Measurements from ENCODE around the gene ADAMTS4. TPM values are rescaled to one million over a fixed set of nuclear protein-coding genes. Genes with fewer than 3 reads are reported as not detected.

ADAMTS4 gene
- total and polyA plus RNA-seq, 2 donors (not counting 3 experiments of a cell fraction or from before 2014, with no cell fraction given): 2.5 to 13.6 TPM

GRCh38 chr1:161242313-161242712, 43.5 kb upstream of the ADAMTS4 start:
- POLR2A ChIA-PET: no interaction called here
- Histone ChIP-seq H3K9me3 (replicated peaks; ENCODE audit: control insufficient read depth, insufficient read depth, low read length) (no peaks in the 10 kb centered on the region), H3K9me1 (replicated peaks; ENCODE audit: control insufficient read depth, extremely low read depth, insufficient read depth, low read length) (no peaks in the 10 kb centered on the region), H2AFZ (ENCODE audit: low read depth, low read length) (no peak overlapping the region), H3K27me3 (ENCODE audit: control insufficient read depth in 2 of 2, insufficient read depth in 2 of 2, low read length in 2 of 2) (peaks cover 1 to 3% of the 10 kb centered on the region in 2 experiments), H3K79me2 (ENCODE audit: control insufficient read depth, insufficient read depth, low read length) (no peaks in the 10 kb centered on the region), H3K4me2 (ENCODE audit: insufficient read depth, low read length) (no peak overlapping the region), H3K9ac (replicated peaks; ENCODE audit: extremely low read depth, insufficient read depth, low read length) (no peak overlapping the region), H3K4me1 (ENCODE audit: control insufficient read depth, extremely low read depth, insufficient read depth, low read length) (no peaks in the 10 kb centered on the region), H4K20me1 (replicated peaks; ENCODE audit: control insufficient read depth, extremely low read depth, insufficient read depth, low read length) (no peaks in the 10 kb centered on the region), H3K4me3 (replicated peaks in 1 of 3; ENCODE audit: insufficient read depth in 1 of 3, low read depth in 1 of 3, low read length in 3 of 3) (no peak overlapping the region), H3K27ac (ENCODE audit: insufficient read depth, low read depth, low read length) (no peak overlapping the region), H3K36me3 (ENCODE audit: control insufficient read depth in 2 of 2, extremely low read depth in 1 of 2, insufficient read depth in 2 of 2, low read length in 2 of 2) (no peaks in the 10 kb centered on the region)
- no peak for TF ChIP-seq MAX (IDR thresholded peaks at IDR 0.05; ENCODE audit: insufficient read depth, insufficient read length)
- TF ChIP-seq MYC (IDR thresholded peaks at IDR 0.05; ENCODE audit: low read depth, low read length): no peak
- TF ChIP-seq GATA2 (IDR thresholded peaks at IDR 0.05; ENCODE audit: insufficient read depth, insufficient read length, low read depth, low read length): no peak
- no peak for TF ChIP-seq JUN (IDR thresholded peaks at IDR 0.05; ENCODE audit: borderline replicate concordance, insufficient read depth, insufficient read length, low read depth)
- TF ChIP-seq FOS (IDR thresholded peaks at IDR 0.05; ENCODE audit: borderline replicate concordance, insufficient read depth, low read length): no peak
- no peak for TF ChIP-seq POLR2AphosphoS5 (IDR thresholded peaks at IDR 0.05; ENCODE audit: insufficient read depth, low read depth, low read length)
- TF ChIP-seq CTCF (IDR thresholded peaks at IDR 0.05; ENCODE audit: extremely low read depth in 1 of 2, insufficient read depth in 1 of 2, low read depth in 1 of 2, low read length in 2 of 2): no peak
- no peak for TF ChIP-seq EZH2 (IDR thresholded peaks at IDR 0.05; ENCODE audit: borderline replicate concordance, low read depth, low read length, severe bottlenecking)
- no peak for TF ChIP-seq POLR2A (IDR thresholded peaks at IDR 0.05; ENCODE audit: low read depth, low read length)
- no TSS peak for BruUV-seq (replicated peaks)
- intact Hi-C loops (cut with micrococcal nuclease): no loop called here
- dilution Hi-C loops (cut with MboI; ENCODE audit: extremely low pct_ligation_motif_present, low sequenced_read_pairs): no loop called here
- CTCF ChIA-PET: no interaction called here
- DNase-seq (ENCODE audit: low read depth, low spot score) (no peak), FAIRE-seq (no peak)

Data from endothelial cell of umbilical vein (primary cell).